ENCODE measurements around the gene SORCS1. TPM values are rescaled to one million over a fixed set of nuclear protein-coding genes. Genes with fewer than 3 reads are reported as not detected.

Gene SORCS1
- total RNA-seq, 1 donor: not detected

DNA sequence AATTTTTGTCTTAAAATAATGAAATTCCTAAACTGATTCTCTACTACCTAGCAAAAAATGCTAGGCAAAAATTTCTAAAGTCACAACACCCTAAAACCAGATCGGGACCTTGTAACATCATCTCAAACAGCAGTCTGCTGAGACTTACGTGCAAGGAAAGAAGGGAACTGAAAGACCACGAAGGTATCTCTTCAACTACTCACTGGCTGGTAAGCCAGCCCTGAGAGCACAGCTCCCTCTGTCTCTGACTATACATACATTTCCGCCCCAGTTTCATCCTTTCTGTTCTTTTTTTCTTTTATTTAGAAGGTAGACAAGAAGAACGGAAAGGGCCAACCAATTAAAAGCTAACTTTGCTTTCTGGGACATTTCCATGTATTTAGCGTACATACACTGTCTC is 15.6 kb downstream of the SORCS1 start:
- TF ChIP-seq, protein P1, sequence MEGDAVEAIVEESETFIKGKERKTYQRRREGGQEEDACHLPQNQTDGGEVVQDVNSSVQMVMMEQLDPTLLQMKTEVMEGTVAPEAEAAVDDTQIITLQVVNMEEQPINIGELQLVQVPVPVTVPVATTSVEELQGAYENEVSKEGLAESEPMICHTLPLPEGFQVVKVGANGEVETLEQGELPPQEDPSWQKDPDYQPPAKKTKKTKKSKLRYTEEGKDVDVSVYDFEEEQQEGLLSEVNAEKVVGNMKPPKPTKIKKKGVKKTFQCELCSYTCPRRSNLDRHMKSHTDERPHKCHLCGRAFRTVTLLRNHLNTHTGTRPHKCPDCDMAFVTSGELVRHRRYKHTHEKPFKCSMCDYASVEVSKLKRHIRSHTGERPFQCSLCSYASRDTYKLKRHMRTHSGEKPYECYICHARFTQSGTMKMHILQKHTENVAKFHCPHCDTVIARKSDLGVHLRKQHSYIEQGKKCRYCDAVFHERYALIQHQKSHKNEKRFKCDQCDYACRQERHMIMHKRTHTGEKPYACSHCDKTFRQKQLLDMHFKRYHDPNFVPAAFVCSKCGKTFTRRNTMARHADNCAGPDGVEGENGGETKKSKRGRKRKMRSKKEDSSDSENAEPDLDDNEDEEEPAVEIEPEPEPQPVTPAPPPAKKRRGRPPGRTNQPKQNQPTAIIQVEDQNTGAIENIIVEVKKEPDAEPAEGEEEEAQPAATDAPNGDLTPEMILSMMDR (IDR thresholded peaks at IDR 0.05; ENCODE audit: insufficient read depth, low read depth, low read length): no peak
- H3K4me3 ChIP-seq (ENCODE audit: low read depth, low read length): no peak overlapping the region
- no peak for DNase-seq (ENCODE audit: low read depth)

- H3K4me3 ChIP-seq (ENCODE audit: low read depth, low read length): no peak overlapping the region
- TF ChIP-seq, protein P1 (IDR thresholded peaks at IDR 0.05; ENCODE audit: insufficient read depth, low read depth, low read length): no peak
- DNase-seq (ENCODE audit: low read depth): no peak
Measured at GRCh38 chr10:107144490-107144889, 20.0 kb downstream of the SORCS1 start.

DNA sequence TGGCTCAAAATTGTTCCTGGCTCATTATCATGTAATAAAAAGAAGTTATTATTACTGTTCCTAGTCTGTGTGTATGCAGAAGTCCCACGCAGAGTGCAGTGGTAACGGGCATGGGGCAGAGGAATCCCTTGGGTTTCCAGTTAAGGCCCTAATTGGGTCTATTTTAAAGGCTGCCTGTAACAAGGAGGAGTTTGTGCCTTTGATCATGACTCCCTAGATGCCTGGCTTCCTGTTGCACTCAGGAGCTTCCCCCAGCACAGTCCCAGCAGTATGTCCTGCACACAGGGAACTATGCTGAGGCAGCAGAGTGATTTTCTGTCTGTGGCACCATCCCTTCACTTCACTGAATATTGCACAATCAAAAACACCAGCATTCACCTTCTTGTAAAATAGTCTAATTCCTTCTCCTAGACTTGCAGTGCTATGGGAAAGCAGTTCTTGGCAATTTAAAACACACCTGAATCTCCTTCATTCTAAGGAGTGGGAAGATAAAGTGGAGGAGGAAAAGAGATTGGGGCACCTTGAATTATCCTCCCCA is 22.9 kb downstream of the SORCS1 start:
- TF ChIP-seq, protein P1 (IDR thresholded peaks at IDR 0.05; ENCODE audit: insufficient read depth, low read depth, low read length): no peak
- no peak for DNase-seq (ENCODE audit: low read depth)

GRCh38 chr10:107139237-107139636 is 25.3 kb downstream of the SORCS1 start:
- TF ChIP-seq, protein P1 (IDR thresholded peaks at IDR 0.05; ENCODE audit: insufficient read depth, low read depth, low read length): no peak
- no peak overlapping the region for H3K4me3 ChIP-seq (ENCODE audit: low read depth, low read length)
- DNase-seq (ENCODE audit: low read depth): no peak

More for the DNA sequence above, 22.9 kb downstream of the SORCS1 start:
- H3K4me3 ChIP-seq (ENCODE audit: low read depth, low read length): no peak overlapping the region

DNA sequence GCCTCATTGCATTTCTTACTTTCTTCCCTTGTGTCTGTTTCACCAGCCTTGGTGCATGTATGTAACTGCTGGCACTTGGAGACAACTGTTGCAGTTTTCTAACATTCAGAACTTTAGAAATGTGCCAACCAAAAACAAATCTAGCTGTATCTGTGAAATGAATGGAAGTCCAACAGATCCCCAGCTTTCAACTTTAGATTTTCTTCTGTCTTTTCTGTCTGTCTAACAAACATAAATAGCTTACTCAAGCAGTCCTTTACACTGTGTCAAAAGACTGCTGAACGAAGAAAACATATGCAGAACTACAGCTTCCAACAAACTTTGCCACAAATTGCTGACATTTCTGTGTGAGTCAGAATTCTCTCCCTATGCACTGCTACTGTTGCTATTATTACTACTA is 30.9 kb downstream of the SORCS1 start:
- TF ChIP-seq, protein P1 (IDR thresholded peaks at IDR 0.05; ENCODE audit: insufficient read depth, low read depth, low read length): no peak

DNA sequence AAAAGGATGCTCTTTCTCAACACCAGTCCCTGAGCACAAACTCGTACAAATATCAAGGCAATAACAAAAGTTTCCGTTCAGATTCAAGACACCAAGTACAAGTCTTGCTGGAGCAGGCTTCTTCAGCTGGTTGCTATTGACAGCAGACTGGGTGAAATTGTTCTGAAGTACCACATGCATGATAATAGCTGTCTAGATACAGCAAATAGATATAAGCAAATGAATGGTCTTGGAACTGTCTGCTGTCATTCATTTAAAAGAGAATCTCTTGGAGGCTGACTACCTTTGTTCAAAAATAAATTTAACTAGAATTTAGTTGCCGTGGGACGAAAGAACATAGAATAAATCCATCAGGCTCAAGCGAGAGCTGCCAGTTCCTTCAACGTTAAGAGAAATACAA is 35.5 kb downstream of the SORCS1 start:
- no peak for DNase-seq (ENCODE audit: low read depth)
- no peak overlapping the region for H3K4me3 ChIP-seq (ENCODE audit: low read depth, low read length)
- TF ChIP-seq, protein P1 (IDR thresholded peaks at IDR 0.05; ENCODE audit: insufficient read depth, low read depth, low read length): no peak

More for the DNA sequence above, 30.9 kb downstream of the SORCS1 start:
- H3K4me3 ChIP-seq (ENCODE audit: low read depth, low read length): no peak overlapping the region
- no peak for DNase-seq (ENCODE audit: low read depth)

GRCh38 chr10:107126512-107127065 is 37.9 kb downstream of the SORCS1 start:
- H3K4me3 ChIP-seq (ENCODE audit: low read depth, low read length): no peak overlapping the region
- TF ChIP-seq, protein P1 (IDR thresholded peaks at IDR 0.05; ENCODE audit: insufficient read depth, low read depth, low read length): no peak

More at GRCh38 chr10:107126512-107127065, 37.9 kb downstream of the SORCS1 start:
- DNase-seq (ENCODE audit: low read depth): no peak
